ENCODE measurements around the gene TMEM156. TPM values are rescaled to one million over a fixed set of nuclear protein-coding genes. Genes with fewer than 3 reads are reported as not detected.

The TMEM156 gene
- total RNA-seq, 1 donor from 2014 or later = 29.5 TPM

DNA sequence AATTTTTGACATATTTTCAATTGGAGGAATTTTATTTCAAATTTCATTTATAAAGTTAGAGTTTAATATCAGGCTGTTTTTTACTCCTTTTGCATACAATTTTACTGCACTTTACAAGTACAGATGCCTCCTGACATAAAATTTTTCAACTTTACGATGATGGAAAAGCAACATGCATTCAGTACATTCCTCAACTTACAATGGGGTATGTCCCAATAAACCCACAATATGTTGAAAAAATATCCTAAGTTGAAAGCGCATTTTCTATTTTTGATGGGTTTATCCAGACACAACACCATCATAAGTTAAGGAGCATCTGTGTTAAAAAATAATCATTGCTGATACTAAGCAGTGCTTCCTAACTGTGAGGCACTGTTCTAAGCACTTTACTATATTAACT is 34.2 kb upstream of the TMEM156 start:
- H3K4me3 Mint-ChIP-seq = no peak overlapping the region
- no peaks in the 10 kb centered on the region for H3K9me3 Mint-ChIP-seq
- no peak for ATAC-seq (ENCODE audit: low read depth)
- H3K27ac Mint-ChIP-seq = no peak overlapping the region
- H3K4me1 Mint-ChIP-seq = peaks cover 42% of the 10 kb centered on the region
- TF ChIP-seq, protein P1, sequence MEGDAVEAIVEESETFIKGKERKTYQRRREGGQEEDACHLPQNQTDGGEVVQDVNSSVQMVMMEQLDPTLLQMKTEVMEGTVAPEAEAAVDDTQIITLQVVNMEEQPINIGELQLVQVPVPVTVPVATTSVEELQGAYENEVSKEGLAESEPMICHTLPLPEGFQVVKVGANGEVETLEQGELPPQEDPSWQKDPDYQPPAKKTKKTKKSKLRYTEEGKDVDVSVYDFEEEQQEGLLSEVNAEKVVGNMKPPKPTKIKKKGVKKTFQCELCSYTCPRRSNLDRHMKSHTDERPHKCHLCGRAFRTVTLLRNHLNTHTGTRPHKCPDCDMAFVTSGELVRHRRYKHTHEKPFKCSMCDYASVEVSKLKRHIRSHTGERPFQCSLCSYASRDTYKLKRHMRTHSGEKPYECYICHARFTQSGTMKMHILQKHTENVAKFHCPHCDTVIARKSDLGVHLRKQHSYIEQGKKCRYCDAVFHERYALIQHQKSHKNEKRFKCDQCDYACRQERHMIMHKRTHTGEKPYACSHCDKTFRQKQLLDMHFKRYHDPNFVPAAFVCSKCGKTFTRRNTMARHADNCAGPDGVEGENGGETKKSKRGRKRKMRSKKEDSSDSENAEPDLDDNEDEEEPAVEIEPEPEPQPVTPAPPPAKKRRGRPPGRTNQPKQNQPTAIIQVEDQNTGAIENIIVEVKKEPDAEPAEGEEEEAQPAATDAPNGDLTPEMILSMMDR (IDR thresholded peaks at IDR 0.05) = no peak
- CTCF ChIA-PET = no interaction called here
- peaks cover 16% of the 10 kb centered on the region for H3K36me3 Mint-ChIP-seq (ENCODE audit: low read depth)
- no peaks in the 10 kb centered on the region for H3K27me3 Mint-ChIP-seq
- POLR2A ChIA-PET = no interaction called here
- intact Hi-C loops (cut with micrococcal nuclease) = no loop called here
- DNase-seq = no peak

DNA sequence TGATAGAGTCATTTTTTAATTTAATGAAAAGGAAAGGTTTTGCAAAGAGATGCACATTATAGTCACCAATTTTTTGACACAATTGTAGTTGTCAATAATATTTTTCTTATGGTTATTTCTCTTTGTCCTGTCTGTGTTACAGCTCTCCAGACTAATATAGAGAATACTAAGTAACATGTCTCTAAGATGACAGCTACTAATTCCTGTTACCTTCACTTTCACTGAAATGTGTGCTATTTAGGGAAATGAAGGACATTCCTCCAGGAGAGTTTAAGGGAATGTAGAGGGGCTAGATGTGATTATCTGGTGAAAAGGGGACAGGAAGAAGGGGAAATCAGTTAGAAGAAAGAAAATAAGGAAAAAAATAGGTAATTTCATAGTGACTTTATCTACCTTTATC is 31.2 kb upstream of the TMEM156 start:
- peaks cover 43% of the 10 kb centered on the region for H3K4me1 Mint-ChIP-seq
- H3K9me3 Mint-ChIP-seq = no peaks in the 10 kb centered on the region
- TF ChIP-seq, protein P1 (IDR thresholded peaks at IDR 0.05) = no peak
- no peak overlapping the region for H3K4me3 Mint-ChIP-seq
- intact Hi-C loops (cut with micrococcal nuclease) = no loop called here
- no peaks in the 10 kb centered on the region for H3K27me3 Mint-ChIP-seq
- no peak overlapping the region for H3K27ac Mint-ChIP-seq
- ATAC-seq (ENCODE audit: low read depth) (no peak), DNase-seq (no peak)
- ChIA-PET POLR2A (interaction anchor here (1.3 kb wide), 1 partner anchor 13 kb away, joined by 3 read pairs; no protein-coding TSS in a partner anchor), CTCF (no interaction called here)
- H3K36me3 Mint-ChIP-seq (ENCODE audit: low read depth) = peaks cover 9% of the 10 kb centered on the region

DNA sequence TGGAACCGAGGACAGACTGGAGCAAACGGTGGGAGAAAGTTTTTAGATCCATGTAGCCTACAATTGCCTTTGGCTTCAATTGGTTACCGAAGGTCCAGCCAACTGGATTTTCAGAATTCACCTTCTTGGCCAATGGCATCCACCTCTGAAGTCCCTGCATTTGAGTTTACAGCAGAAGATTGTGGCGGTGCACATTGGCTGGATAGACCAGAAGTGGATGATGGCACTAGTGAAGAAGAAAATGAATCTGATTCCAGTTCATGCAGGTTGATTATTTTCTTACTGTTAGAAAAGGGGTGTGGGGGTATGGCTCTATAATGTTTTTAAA is 30.5 kb upstream of the TMEM156 start:
- H3K9me3 Mint-ChIP-seq = no peaks in the 10 kb centered on the region
- no peak overlapping the region for H3K4me3 Mint-ChIP-seq
- CTCF ChIA-PET = no interaction called here
- H3K4me1 Mint-ChIP-seq = peaks cover 37% of the 10 kb centered on the region
- no peaks in the 10 kb centered on the region for H3K27me3 Mint-ChIP-seq
- POLR2A ChIA-PET = interaction anchor here (1.3 kb wide), 1 partner anchor 12 kb away, joined by 3 read pairs; no protein-coding TSS in a partner anchor
- peak overlapping the region; percentile 21 for H3K27ac Mint-ChIP-seq
- DNase-seq (no peak), ATAC-seq (ENCODE audit: low read depth) (no peak)
- intact Hi-C loops (cut with micrococcal nuclease) = no loop called here
- TF ChIP-seq, protein P1 (IDR thresholded peaks at IDR 0.05) = no peak
- H3K36me3 Mint-ChIP-seq (ENCODE audit: low read depth) = peaks cover 4% of the 10 kb centered on the region

DNA sequence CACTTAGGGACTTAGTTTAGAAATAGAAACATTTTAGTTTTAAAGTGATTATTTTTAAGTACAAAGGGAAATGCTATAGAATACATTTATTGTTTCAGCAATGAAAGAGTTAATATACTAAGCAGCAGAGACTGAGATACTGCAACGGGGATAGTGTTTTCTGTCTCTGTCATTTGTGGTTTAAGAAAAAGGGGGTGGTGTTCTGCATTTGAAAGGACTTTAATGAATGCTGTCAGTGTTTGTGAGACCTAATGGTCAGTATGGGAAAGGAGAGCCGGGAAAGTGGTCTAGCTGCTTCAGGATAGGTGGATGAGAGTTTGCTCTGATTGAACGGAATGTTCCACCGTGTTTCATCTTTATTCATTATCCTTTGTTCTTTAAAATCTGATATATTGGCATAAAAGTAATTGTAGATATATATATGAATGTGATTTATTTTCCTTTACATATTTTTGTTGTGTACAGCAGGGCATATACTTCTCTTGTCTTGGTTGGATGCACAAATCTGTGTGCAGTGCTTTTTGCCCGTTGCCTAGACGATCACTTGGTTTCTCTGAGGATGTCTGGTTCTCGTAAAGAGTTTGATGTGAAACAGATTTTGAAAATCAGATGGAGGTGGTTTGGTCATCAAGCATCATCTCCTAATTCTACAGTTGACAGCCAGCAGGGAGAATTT is 30.0 kb upstream of the TMEM156 start, which contains the start of gene KLHL5:
TSS of gene KLHL5 (plus strand) at position 139 of the 676 bp plus-strand sequence. CDS start at position 560, 421 bp downstream.
- DNase-seq (no peak), ATAC-seq (ENCODE audit: low read depth) (no peak)
- intact Hi-C loops (cut with micrococcal nuclease) = no loop called here
- Mint-ChIP-seq H3K36me3 (ENCODE audit: low read depth) (peaks cover 6% of the 10 kb centered on the region), H3K27me3 (no peaks in the 10 kb centered on the region), H3K27ac (peak within 1 kb of the TSS; percentile 21), H3K9me3 (no peaks in the 10 kb centered on the region), H3K4me3 (peak within 1 kb of the TSS; percentile 8), H3K4me1 (peaks cover 36% of the 10 kb centered on the region)
- TF ChIP-seq, protein P1 (IDR thresholded peaks at IDR 0.05) = no peak
- POLR2A ChIA-PET = interaction anchor here (0.6 kb wide), 1 partner anchor 44 kb away, joined by 4 read pairs; no protein-coding TSS in a partner anchor
- CTCF ChIA-PET = interaction anchor here (0.6 kb wide), 1 partner anchor 14 kb away, joined by 4 read pairs; no protein-coding TSS in a partner anchor

DNA sequence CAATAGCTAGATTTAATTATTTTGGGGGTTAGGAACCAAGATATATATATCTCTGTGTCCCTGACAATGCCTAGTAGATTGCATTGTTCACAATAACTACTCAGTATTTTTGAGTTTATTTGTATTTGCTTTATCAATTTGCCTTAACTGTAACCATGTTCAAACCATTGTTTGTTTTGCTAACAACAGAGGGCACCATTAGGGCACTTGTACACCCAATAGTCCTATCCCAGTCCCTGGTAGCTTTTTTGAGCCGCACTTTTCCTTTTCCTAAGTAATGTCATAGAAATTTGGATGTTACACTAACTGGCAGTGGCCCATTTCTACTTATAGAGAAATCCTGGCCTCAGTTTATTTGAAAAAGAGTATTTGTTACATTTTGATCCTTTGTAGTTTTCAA is 29.2 kb upstream of the TMEM156 start:
- peaks cover 7% of the 10 kb centered on the region for H3K36me3 Mint-ChIP-seq (ENCODE audit: low read depth)
- H3K4me1 Mint-ChIP-seq = peaks cover 38% of the 10 kb centered on the region
- no peak overlapping the region for H3K4me3 Mint-ChIP-seq
- H3K27me3 Mint-ChIP-seq = no peaks in the 10 kb centered on the region
- CTCF ChIA-PET = no interaction called here
- ATAC-seq (ENCODE audit: low read depth) (no peak), DNase-seq (no peak)
- no peak overlapping the region for H3K27ac Mint-ChIP-seq
- TF ChIP-seq, protein P1 (IDR thresholded peaks at IDR 0.05) = no peak
- POLR2A ChIA-PET = no interaction called here
- H3K9me3 Mint-ChIP-seq = no peaks in the 10 kb centered on the region
- intact Hi-C loops (cut with micrococcal nuclease) = no loop called here
